Panc1 (cell line): ENCODE results near the gene KRTDAP. TPM values are rescaled to one million over a fixed set of nuclear protein-coding genes. Genes with fewer than 3 reads are reported as not detected.

Source experiments
- ATAC-seq: fragments of 200-7000 bp; cut with Tn5 transposase; 2 replicates; pipeline ENCODE4 v1.9.1; 2020; ENCODE audit warnings: mild to moderate bottlenecking, moderate library complexity
- BruUV-seq: library from RNA; stranded (reverse); fragments of 400-500 nt; replicated peaks from 2 replicates; lab custom pipeline; 2021; lab: Mats Ljungman, UMichigan
- CTCF ChIA-PET: fragments of 300-600 bp; sonication (Branson Sonifier 250); formaldehyde crosslinking; loops from one replicate; lab custom pipeline; 2022; ENCODE audit warnings: antibody characterized with exemption; lab: Charles Lee
- POLR2A ChIA-PET: fragments of 300-600 bp; sonication (Branson Sonifier 250); formaldehyde crosslinking; loops from one replicate; lab custom pipeline; 2022; ENCODE audit warnings: antibody characterized with exemption; lab: Charles Lee
- DNase-seq: peaks from one replicate; pipeline ENCODE4 v3.0.0-alpha.2; 2010; ENCODE audit warnings: low read depth, low spot score
- H3K27ac ChIP-seq: 2 replicates; pipeline ENCODE4 v1.5.1; 2011; ENCODE audit warnings: mild to moderate bottlenecking, low read length, inconsistent platforms
- H3K27me3 ChIP-seq: fragments of 200-500 bp; sonication (Bioruptor generic); 2 replicates; pipeline ENCODE4 v1.6.0; 2014; ENCODE audit warnings: low read length, inconsistent platforms; ENCODE audit not compliant: control insufficient read depth, insufficient read depth
- H3K36me3 ChIP-seq: fragments of 200-500 bp; sonication (Bioruptor generic); 2 replicates; pipeline ENCODE4 v1.5.1; 2014; ENCODE audit warnings: inconsistent platforms, mild to moderate bottlenecking, low read length, moderate library complexity; ENCODE audit not compliant: control insufficient read depth, insufficient read depth
- H3K4me1 ChIP-seq: 2 replicates; pipeline ENCODE4 v1.5.1; 2011; ENCODE audit warnings: inconsistent platforms, mild to moderate bottlenecking, low read length, moderate library complexity; ENCODE audit not compliant: control insufficient read depth, insufficient read depth
- H3K4me3 ChIP-seq, 2 experiments: 2 replicates each; pipeline ENCODE4 v1.5.1; 2011 to 2012; ENCODE audit warnings: low read depth in 2 of 2, low read length in 2 of 2, mild to moderate bottlenecking in 2 of 2, inconsistent platforms in 1 of 2, moderate library complexity in 1 of 2
- H3K9me3 ChIP-seq: fragments of 200-500 bp; sonication (Bioruptor generic); 2 replicates; pipeline ENCODE4 v1.5.1; 2014; ENCODE audit warnings: low read depth, mild to moderate bottlenecking, inconsistent platforms, low read length, moderate library complexity; ENCODE audit not compliant: control insufficient read depth, insufficient read depth
- CTCF ChIP-seq: fragments of 450-650 bp; IDR thresholded peaks from 2 replicates; pipeline ENCODE4 v1.5.1; 2017; ENCODE audit warnings: mild to moderate bottlenecking
- POLR2AphosphoS5 ChIP-seq: IDR thresholded peaks from 2 replicates; pipeline ENCODE4 v1.6.1; 2012; ENCODE audit warnings: mild to moderate bottlenecking, low read depth, low read length, moderate library complexity
- REST ChIP-seq, 2 experiments: IDR thresholded peaks; 2 replicates each; pipeline ENCODE4 v1.6.1; 2011 to 2012; ENCODE audit warnings: low read depth in 2 of 2, control low read depth in 1 of 2, low read length in 1 of 2, mild to moderate bottlenecking in 1 of 2, moderate library complexity in 1 of 2; ENCODE audit not compliant: insufficient read depth in 1 of 2
- SIN3A ChIP-seq: IDR thresholded peaks from 2 replicates; pipeline ENCODE4 v1.6.1; 2012; ENCODE audit warnings: low read depth, mild to moderate bottlenecking, low read length, moderate library complexity, borderline replicate concordance; ENCODE audit not compliant: insufficient read depth
- TCF7L2 ChIP-seq: IDR thresholded peaks from 2 replicates; pipeline ENCODE4 v1.6.1; 2011; ENCODE audit warnings: mild to moderate bottlenecking, low read depth, low read length, inconsistent platforms
- in situ Hi-C: cut with HindIII; loops from 2 replicates; pipeline ENCODE4 v1.10.0; 2016; ENCODE audit warnings: low sequenced_read_pairs, low pct_unique_long_range_greater_than_20kb
- intact Hi-C: fragments of 100-400 bp; cut with micrococcal nuclease; formaldehyde crosslinking; loops from one replicate; pipeline ENCODE4 v1.10.0; 2022; ENCODE audit not compliant: unreplicated experiment
- total RNA-seq: library from RNA; stranded (reverse); gene quantifications from one replicate; pipeline ENCODE4 v1.2.1, GENCODE V29; 2021; ENCODE audit not compliant: unreplicated experiment

The KRTDAP gene
- total RNA-seq, 1 experiment from 2014 or later, result not detected

GRCh38 chr19:35539314-35539713 is 49.0 kb upstream of the KRTDAP start:
- intact Hi-C loops (no loop called here), in situ Hi-C loops (no loop called here)
- DNase-seq, result no peak
- BruUV-seq, result no TSS peak
- ATAC-seq, result no peak
- Histone ChIP-seq H3K27ac (no peak overlapping the region), H3K4me1 (peaks cover 3% of the 10 kb centered on the region; the same call in 1 of the 2 replicates), H3K9me3 (no peaks in the 10 kb centered on the region), H3K4me3 (no peak overlapping the region), H3K36me3 (no peaks in the 10 kb centered on the region), H3K27me3 (no peaks in the 10 kb centered on the region)
- POLR2A ChIA-PET, result no interaction called here
- CTCF ChIA-PET, result no interaction called here
- TF ChIP-seq TCF7L2, result no peak
- no peak for TF ChIP-seq POLR2AphosphoS5
- no peak for TF ChIP-seq REST (IDR thresholded peaks at IDR 0.05; ENCODE audit: insufficient read depth in 1 of 2, low read depth in 2 of 2, low read length in 1 of 2)
- no peak for TF ChIP-seq SIN3A
- no peak for TF ChIP-seq CTCF

- no TSS peak for BruUV-seq
- intact Hi-C loops (no loop called here), in situ Hi-C loops (no loop called here)
- Histone ChIP-seq H3K27ac (no peak overlapping the region), H3K36me3 (no peaks in the 10 kb centered on the region), H3K4me3 (no peak overlapping the region), H3K27me3 (no peaks in the 10 kb centered on the region), H3K4me1 (peaks cover 4% of the 10 kb centered on the region; the same call in 1 of the 2 replicates), H3K9me3 (no peaks in the 10 kb centered on the region)
- TF ChIP-seq REST (IDR thresholded peaks at IDR 0.05; ENCODE audit: insufficient read depth in 1 of 2, low read depth in 2 of 2, low read length in 1 of 2) (no peak), SIN3A (no peak), TCF7L2 (no peak), CTCF (no peak), POLR2AphosphoS5 (no peak)
- POLR2A ChIA-PET, result no interaction called here
- ATAC-seq (no peak), DNase-seq (no peak)
- CTCF ChIA-PET, result interaction anchor here (0.6 kb wide), 1 partner anchor 181 kb away, joined by 3 read pairs; no protein-coding TSS in a partner anchor
These were observed 44.7 kb upstream of the KRTDAP start for GRCh38 chr19:35534803-35535480.
